ENCODE results near the gene HDAC11. TPM values are rescaled to one million over a fixed set of nuclear protein-coding genes. Genes with fewer than 3 reads are reported as not detected.

HDAC11 gene
- total and polyA plus RNA-seq, 9 of the 15 experiments (the other 6 are each of a cell fraction or from before 2014, with no cell fraction given), result 0.60 to 6.0 (median 4.5) TPM

- no peak overlapping the region for H3K4me3 ChIP-seq
- in situ Hi-C loops (cut with MboI) (no loop called here), intact Hi-C loops (cut with micrococcal nuclease) (no loop called here)
- no peak overlapping the region for H2AFZ ChIP-seq (ENCODE audit: low read depth, low read length)
- H3K36me3 ChIP-seq (ENCODE audit: control insufficient read depth, insufficient read depth, low read length), result no peaks in the 10 kb centered on the region; the same call in 2 of the 3 replicates
- no peaks in the 10 kb centered on the region for H4K20me1 ChIP-seq (replicated peaks; ENCODE audit: control insufficient read depth, insufficient read depth, low read length)
- WGBS (ENCODE audit: insufficient coverage, low coverage, missing lambda C conversion rate), result 20% methylated on average over 7 of the region's 7 CpGs
- BruUV-seq (replicated peaks), result no TSS peak
- no peak overlapping the region for H3K4me2 ChIP-seq (ENCODE audit: insufficient read depth, low read length)
- H3K79me2 ChIP-seq (ENCODE audit: control insufficient read depth, insufficient read depth, low read length), result no peaks in the 10 kb centered on the region; the same call in 2 of the 3 replicates
- H3K4me1 ChIP-seq (replicated peaks in 1 of 2; ENCODE audit: control insufficient read depth in 2 of 2, insufficient read depth in 2 of 2, low read length in 2 of 2), result peaks cover 21 to 36% of the 10 kb centered on the region in 2 experiments
- DNase-seq (ENCODE audit: extremely low read depth in 1 of 4, low spot score in 3 of 4) (no peak), ATAC-seq (no peak), FAIRE-seq (no peak)
- TF ChIP-seq ETS2 (tag; IDR thresholded peaks at IDR 0.05; ENCODE audit: borderline replicate concordance, poor library complexity, severe bottlenecking) (no peak), RBM34 (IDR thresholded peaks at IDR 0.05; ENCODE audit: borderline replicate concordance, insufficient read depth, low read length) (no peak), MCM2 (IDR thresholded peaks at IDR 0.05; ENCODE audit: low read depth) (no peak), FOXA3 (CRISPR knock-in tag; conservative IDR thresholded peaks at IDR 0.05 in 1 of 2, IDR thresholded peaks at IDR 0.05 in 1 of 2) (peak in 1 of 2 experiments; percentile 55; a peak in 1 of 4 replicates), ZNF77 (CRISPR knock-in tag; IDR thresholded peaks at IDR 0.05) (no peak), IFI16 (CRISPR knock-in tag; IDR thresholded peaks at IDR 0.05) (no peak), FOXK2 (conservative IDR thresholded peaks at IDR 0.05 in 1 of 2, IDR thresholded peaks at IDR 0.05 in 1 of 2; ENCODE audit: low read depth in 2 of 2) (peak; percentile 48 to 62; a peak in 2 of 4 replicates), KDM1A (IDR thresholded peaks at IDR 0.05) (peak in 1 of 2 experiments; percentile 35; a peak in 1 of 4 replicates), BCL6 (CRISPR knock-in tag; IDR thresholded peaks at IDR 0.05) (no peak), RCOR1 (IDR thresholded peaks at IDR 0.05; ENCODE audit: borderline replicate concordance in 1 of 2, low read depth in 2 of 2, low read length in 2 of 2) (peak in 1 of 2 experiments; percentile 44; a peak in 1 of 4 replicates), SETDB1 (IDR thresholded peaks at IDR 0.05; ENCODE audit: low read length) (no peak), CC2D1A (IDR thresholded peaks at IDR 0.05) (no peak), HOXB6 (CRISPR knock-in tag; IDR thresholded peaks at IDR 0.05; ENCODE audit: borderline replicate concordance) (no peak), ZFX (CRISPR knock-in tag; IDR thresholded peaks at IDR 0.05) (no peak)
- H3K9ac ChIP-seq (ENCODE audit: insufficient read depth in 1 of 2, low read depth in 2 of 2, low read length in 2 of 2), result no peak overlapping the region
- ChIA-PET POLR2A (interaction anchor here (0.9 to 1.2 kb wide), 5 partner anchors 8 to 56 kb away, joined by 3 to 6 read pairs (median 5); partner anchors contain the start of gene NUP210), CTCF (ENCODE audit: low intra/inter-chr PET ratio) (no interaction called here)
- H3K9me3 ChIP-seq (replicated peaks; ENCODE audit: control insufficient read depth, insufficient read depth, low read depth, low read length), result no peaks in the 10 kb centered on the region
- peaks cover under 1 to 4% of the 10 kb centered on the region in 2 experiments; a peak in 3 of 5 replicates for H3K27me3 ChIP-seq (ENCODE audit: control insufficient read depth in 2 of 2, insufficient read depth in 2 of 2, low read length in 2 of 2)
- no peaks in the 10 kb centered on the region for H3K9me1 ChIP-seq (ENCODE audit: control insufficient read depth, insufficient read depth, low read length)
- no peak overlapping the region for H3K27ac ChIP-seq (ENCODE audit: extremely low read depth, low read depth, low read length)
Measured at GRCh38 chr3:13475871-13476590, 4.1 kb upstream of the HDAC11 start.

Measured in K562 (cell line).